SHP77 (cell line): ENCODE data around the gene SAPCD2.

ENCODE experiments used
- DNase-seq, 2 experiments: peaks; one replicate each; lab custom pipeline; 2025; lab: John Stamatoyannopoulos, UW

SAPCD2 gene

GRCh38 chr9:137031904-137032640 is 38.3 kb downstream of the SAPCD2 start, which contains the start of gene FUT7:
Gene FUT7, minus strand, starts transcription at chr9:137032088. Its CDS starts 97 bp downstream, at chr9:137031991.
- no peak for DNase-seq

- no peak for DNase-seq
Measured at GRCh38 chr9:137030538-137031527, 39.5 kb downstream of the SAPCD2 start.

GRCh38 chr9:137030006-137030405 is 40.4 kb downstream of the SAPCD2 start:
- DNase-seq: no peak

GRCh38 chr9:137029058-137029936 is 41.1 kb downstream of the SAPCD2 start:
- DNase-seq: peak; percentile 39 to 41

- peak in 1 of 2 experiments; percentile 58 for DNase-seq
Measured at GRCh38 chr9:137028263-137029057, 41.9 kb downstream of the SAPCD2 start.

GRCh38 chr9:137027369-137028262 is 42.7 kb downstream of the SAPCD2 start, which contains the start of gene ABCA2:
Gene ABCA2, minus strand, starts transcription at chr9:137028237. Its CDS starts 97 bp downstream, at chr9:137028140.
- DNase-seq: no peak

GRCh38 chr9:137026828-137027227 is 43.5 kb downstream of the SAPCD2 start:
- DNase-seq: no peak

- no peak for DNase-seq
Measured at GRCh38 chr9:137026384-137026783, 44.0 kb downstream of the SAPCD2 start.

GRCh38 chr9:137025517-137025966 is 44.8 kb downstream of the SAPCD2 start:
- DNase-seq: peak; percentile 49 to 83

GRCh38 chr9:137023583-137023991 is 46.8 kb downstream of the SAPCD2 start:
- no peak for DNase-seq

- DNase-seq: no peak
Measured at GRCh38 chr9:137023157-137023556, 47.2 kb downstream of the SAPCD2 start.

GRCh38 chr9:137022662-137023008 is 47.7 kb downstream of the SAPCD2 start:
- DNase-seq: no peak

- peak in 1 of 2 experiments; percentile 48 for DNase-seq
Measured at GRCh38 chr9:137021979-137022661, 48.2 kb downstream of the SAPCD2 start.

- no peak for DNase-seq
Measured at GRCh38 chr9:137021568-137021978, 48.8 kb downstream of the SAPCD2 start.

GRCh38 chr9:137020771-137021567 is 49.4 kb downstream of the SAPCD2 start:
- DNase-seq: no peak

- DNase-seq: no peak
Measured at GRCh38 chr9:137019891-137020683, 50.3 kb downstream of the SAPCD2 start.
